ENCODE data around the gene PLXNA4. TPM values are rescaled to one million over a fixed set of nuclear protein-coding genes. Genes with fewer than 3 reads are reported as not detected.

The PLXNA4 gene
- total and polyA plus RNA-seq, 2 donors (not counting 1 experiment from before 2014, with no cell fraction given): not detected

GRCh38 chr7:132213583-132213982 is 362.7 kb downstream of the PLXNA4 start:
- peaks cover 0 to 9% (median 0%) of the 10 kb centered on the region in 3 donors for H3K9me3 ChIP-seq (ENCODE audit: control extremely low read depth in 1 of 3, control insufficient read depth in 2 of 3, insufficient read depth in 1 of 3, low read length in 2 of 3)
- H3K27me3 Mint-ChIP-seq: peaks cover 5% of the 10 kb centered on the region
- no peaks in the 10 kb centered on the region for H3K36me3 ChIP-seq (replicated peaks in 1 of 2; ENCODE audit: control extremely low read depth in 1 of 2, control insufficient read depth in 1 of 2, extremely low read depth in 1 of 2, insufficient read depth in 2 of 2, low read length in 1 of 2)
- no peak for DNase-seq
- H3K79me2 ChIP-seq (ENCODE audit: control insufficient read depth, insufficient read depth, low read length): no peaks in the 10 kb centered on the region
- H3K4me3 Mint-ChIP-seq: no peak overlapping the region
- TF ChIP-seq, protein P1, sequence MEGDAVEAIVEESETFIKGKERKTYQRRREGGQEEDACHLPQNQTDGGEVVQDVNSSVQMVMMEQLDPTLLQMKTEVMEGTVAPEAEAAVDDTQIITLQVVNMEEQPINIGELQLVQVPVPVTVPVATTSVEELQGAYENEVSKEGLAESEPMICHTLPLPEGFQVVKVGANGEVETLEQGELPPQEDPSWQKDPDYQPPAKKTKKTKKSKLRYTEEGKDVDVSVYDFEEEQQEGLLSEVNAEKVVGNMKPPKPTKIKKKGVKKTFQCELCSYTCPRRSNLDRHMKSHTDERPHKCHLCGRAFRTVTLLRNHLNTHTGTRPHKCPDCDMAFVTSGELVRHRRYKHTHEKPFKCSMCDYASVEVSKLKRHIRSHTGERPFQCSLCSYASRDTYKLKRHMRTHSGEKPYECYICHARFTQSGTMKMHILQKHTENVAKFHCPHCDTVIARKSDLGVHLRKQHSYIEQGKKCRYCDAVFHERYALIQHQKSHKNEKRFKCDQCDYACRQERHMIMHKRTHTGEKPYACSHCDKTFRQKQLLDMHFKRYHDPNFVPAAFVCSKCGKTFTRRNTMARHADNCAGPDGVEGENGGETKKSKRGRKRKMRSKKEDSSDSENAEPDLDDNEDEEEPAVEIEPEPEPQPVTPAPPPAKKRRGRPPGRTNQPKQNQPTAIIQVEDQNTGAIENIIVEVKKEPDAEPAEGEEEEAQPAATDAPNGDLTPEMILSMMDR (IDR thresholded peaks at IDR 0.05): no peak
- TF ChIP-seq EZH2 (IDR thresholded peaks at IDR 0.05; ENCODE audit: borderline replicate concordance, insufficient read depth, low read depth, low read length, poor library complexity, severe bottlenecking): no peak
- no peak for ATAC-seq (ENCODE audit: low read depth)
- no peak overlapping the region for H3K27ac Mint-ChIP-seq
- H3K4me1 Mint-ChIP-seq: no peaks in the 10 kb centered on the region
- no peak overlapping the region for H3K9ac ChIP-seq (ENCODE audit: low read length)
- POLR2A ChIA-PET: no interaction called here
- no peak overlapping the region for H3K4me2 ChIP-seq (replicated peaks; ENCODE audit: low read depth, low read length, poor library complexity, severe bottlenecking)
- H2AFZ ChIP-seq (ENCODE audit: insufficient read depth, low read depth, low read length, poor library complexity, severe bottlenecking): no peak overlapping the region
- intact Hi-C loops (cut with micrococcal nuclease): no loop called here
- H3K4me3 ChIP-seq (ENCODE audit: control extremely low read depth in 1 of 5, extremely low read depth in 1 of 5, insufficient read depth in 1 of 5, low read depth in 2 of 5, low read length in 4 of 5): no peak overlapping the region
- no peaks in the 10 kb centered on the region for H4K20me1 ChIP-seq (ENCODE audit: control insufficient read depth, insufficient read depth, low read length, poor library complexity, severe bottlenecking)
- no peaks in the 10 kb centered on the region for H3K4me1 ChIP-seq (ENCODE audit: control insufficient read depth in 2 of 2, insufficient read depth in 2 of 2, low read length in 2 of 2)
- no peak overlapping the region for H3K27ac ChIP-seq (ENCODE audit: low read length in 2 of 2)
- H3K9me3 Mint-ChIP-seq (ENCODE audit: insufficient read depth): no peaks in the 10 kb centered on the region
- 40% methylated on average over 1 of the region's 5 CpGs for WGBS (ENCODE audit: insufficient coverage)
- CTCF ChIA-PET: no interaction called here
- no peaks in the 10 kb centered on the region for H3K27me3 ChIP-seq (replicated peaks in 1 of 4; ENCODE audit: control extremely low read depth in 1 of 4, control insufficient read depth in 3 of 4, insufficient read depth in 4 of 4, low read length in 3 of 4)

DNA sequence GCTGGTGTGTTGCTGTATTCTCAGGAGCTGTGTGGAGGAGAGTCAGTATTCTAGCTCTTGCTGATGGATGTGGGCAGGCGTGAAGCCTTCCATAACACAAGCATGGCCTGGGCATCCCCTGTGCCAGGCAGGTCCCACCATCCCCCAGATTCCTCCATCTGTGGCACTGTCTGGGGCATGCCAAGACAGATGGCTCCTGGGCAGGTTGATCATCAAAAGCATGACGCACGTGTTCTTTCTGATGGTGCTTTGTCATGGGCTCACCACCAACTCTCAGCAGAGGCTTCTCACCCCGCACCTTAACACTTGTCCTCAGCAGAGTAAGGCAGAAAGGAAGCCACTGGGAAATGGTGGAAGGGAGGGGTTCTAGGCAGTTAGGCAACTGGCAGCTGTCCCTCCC is 364.3 kb downstream of the PLXNA4 start:
- Mint-ChIP-seq H3K4me1 (no peaks in the 10 kb centered on the region), H3K4me3 (no peak overlapping the region), H3K27ac (no peak overlapping the region), H3K9me3 (ENCODE audit: insufficient read depth) (no peaks in the 10 kb centered on the region), H3K27me3 (peaks cover 5% of the 10 kb centered on the region)
- WGBS (ENCODE audit: insufficient coverage): 100% methylated on average over 2 of the region's 4 CpGs
- H3K79me2 ChIP-seq (ENCODE audit: control insufficient read depth, insufficient read depth, low read length): no peaks in the 10 kb centered on the region
- no peaks in the 10 kb centered on the region for H3K36me3 ChIP-seq (replicated peaks in 1 of 2; ENCODE audit: control extremely low read depth in 1 of 2, control insufficient read depth in 1 of 2, extremely low read depth in 1 of 2, insufficient read depth in 2 of 2, low read length in 1 of 2)
- ChIA-PET POLR2A (no interaction called here), CTCF (no interaction called here)
- TF ChIP-seq EZH2 (IDR thresholded peaks at IDR 0.05; ENCODE audit: borderline replicate concordance, insufficient read depth, low read depth, low read length, poor library complexity, severe bottlenecking): no peak
- TF ChIP-seq, protein P1 (IDR thresholded peaks at IDR 0.05): no peak
- no peaks in the 10 kb centered on the region for H3K27me3 ChIP-seq (replicated peaks in 1 of 4; ENCODE audit: control extremely low read depth in 1 of 4, control insufficient read depth in 3 of 4, insufficient read depth in 4 of 4, low read length in 3 of 4)
- DNase-seq: no peak
- no peak overlapping the region for H3K27ac ChIP-seq (ENCODE audit: low read length in 2 of 2)
- ATAC-seq (ENCODE audit: low read depth): no peak
- no peak overlapping the region for H3K4me2 ChIP-seq (replicated peaks; ENCODE audit: low read depth, low read length, poor library complexity, severe bottlenecking)
- H3K9me3 ChIP-seq (ENCODE audit: control extremely low read depth in 1 of 3, control insufficient read depth in 2 of 3, insufficient read depth in 1 of 3, low read length in 2 of 3): peaks cover 0 to 8% (median 0%) of the 10 kb centered on the region in 3 donors
- intact Hi-C loops (cut with micrococcal nuclease): no loop called here
- no peaks in the 10 kb centered on the region for H4K20me1 ChIP-seq (ENCODE audit: control insufficient read depth, insufficient read depth, low read length, poor library complexity, severe bottlenecking)
- no peak overlapping the region for H3K4me3 ChIP-seq (ENCODE audit: control extremely low read depth in 1 of 5, extremely low read depth in 1 of 5, insufficient read depth in 1 of 5, low read depth in 2 of 5, low read length in 4 of 5)
- no peak overlapping the region for H2AFZ ChIP-seq (ENCODE audit: insufficient read depth, low read depth, low read length, poor library complexity, severe bottlenecking)
- H3K9ac ChIP-seq (ENCODE audit: low read length): no peak overlapping the region
- no peaks in the 10 kb centered on the region for H3K4me1 ChIP-seq (ENCODE audit: control insufficient read depth in 2 of 2, insufficient read depth in 2 of 2, low read length in 2 of 2)

Data from B cell (primary cell).